Omental fat pad (tissue), 4 donors: ENCODE measurements around the gene TBC1D2B. TPM values are rescaled to one million over a fixed set of nuclear protein-coding genes. Genes with fewer than 3 reads are reported as not detected.

Experiments used
- ATAC-seq: fragments of 150-250 bp; one replicate; pipeline ENCODE4 v1.9.1; 2016; ENCODE audit warnings: mild to moderate bottlenecking, moderate library complexity; ENCODE audit not compliant: low FRiP score
- DNase-seq: peaks from one replicate; pipeline ENCODE4 v3.0.0-alpha.2; 2019; ENCODE audit warnings: low spot score
- CTCF ChIP-seq, 3 donors: fragments of 450-650 bp; IDR thresholded peaks; one replicate each; pipeline ENCODE4 v1.5.1; 2016 to 2017; ENCODE audit warnings: antibody characterized with exemption in 3 of 3, mild to moderate bottlenecking in 3 of 3, moderate library complexity in 2 of 3
- total RNA-seq, 4 donors: library from RNA; depleted of rRNA; stranded (reverse); fragments of >200 nt; gene quantifications; one replicate each; pipeline ENCODE4 v1.1.0, GENCODE V29; 2016

TBC1D2B gene
- total RNA-seq, 4 donors from 2014 or later = 50.3 to 134 (median 95.5) TPM

GRCh38 chr15:78038585-78039247 is 38.8 kb downstream of the TBC1D2B start:
- DNase-seq = no peak
- no peak for ATAC-seq
- no peak for TF ChIP-seq CTCF (IDR thresholded peaks at IDR 0.05)

DNA sequence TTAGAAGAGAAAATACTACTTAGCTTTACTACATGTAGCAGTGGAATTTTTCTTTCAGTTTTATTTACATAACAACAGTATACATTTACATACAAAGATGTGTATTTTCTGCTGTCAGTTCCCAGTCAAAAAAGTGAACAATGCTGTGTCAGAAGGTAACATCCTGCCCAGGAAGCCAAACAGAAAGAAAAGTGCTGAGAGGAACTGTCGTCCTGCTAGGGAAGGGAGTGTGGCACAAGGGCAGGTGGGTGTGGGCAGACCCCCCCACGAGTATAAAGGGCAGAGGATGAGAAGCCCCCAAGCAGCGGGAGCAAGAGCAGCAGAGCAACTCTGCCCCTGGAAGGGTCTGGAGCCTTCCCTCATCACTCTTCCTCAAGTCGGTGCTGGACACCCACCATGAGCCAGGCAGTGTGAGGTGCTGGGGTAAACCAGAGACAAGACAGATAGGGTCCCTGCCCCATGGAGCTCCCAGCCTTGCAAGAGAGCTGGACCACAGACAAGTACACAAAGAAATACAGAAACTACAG is 39.7 kb downstream of the TBC1D2B start:
- no peak for TF ChIP-seq CTCF (IDR thresholded peaks at IDR 0.05)
- no peak for DNase-seq
- no peak for ATAC-seq

DNA sequence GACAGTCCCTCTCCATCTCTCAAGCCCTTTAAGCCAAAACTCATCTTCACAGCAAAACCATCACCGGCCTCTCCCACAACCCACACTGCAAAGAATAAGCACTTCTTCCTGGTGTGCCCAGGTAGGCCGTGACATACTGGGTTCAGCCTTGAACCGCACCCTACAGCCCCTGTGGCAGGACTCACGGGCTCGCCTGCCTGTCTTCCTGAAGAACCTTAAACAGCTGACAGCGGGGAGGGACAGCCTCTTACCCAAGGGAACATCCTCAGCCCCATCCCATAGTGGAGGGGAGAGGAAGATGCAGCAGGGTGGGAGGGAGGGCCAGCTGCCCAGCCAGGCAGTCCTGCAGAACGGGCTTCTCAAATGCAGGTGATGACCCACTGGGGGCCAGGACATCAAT is 40.2 kb downstream of the TBC1D2B start:
- no peak for DNase-seq
- TF ChIP-seq CTCF (IDR thresholded peaks at IDR 0.05) = no peak
- no peak for ATAC-seq

DNA sequence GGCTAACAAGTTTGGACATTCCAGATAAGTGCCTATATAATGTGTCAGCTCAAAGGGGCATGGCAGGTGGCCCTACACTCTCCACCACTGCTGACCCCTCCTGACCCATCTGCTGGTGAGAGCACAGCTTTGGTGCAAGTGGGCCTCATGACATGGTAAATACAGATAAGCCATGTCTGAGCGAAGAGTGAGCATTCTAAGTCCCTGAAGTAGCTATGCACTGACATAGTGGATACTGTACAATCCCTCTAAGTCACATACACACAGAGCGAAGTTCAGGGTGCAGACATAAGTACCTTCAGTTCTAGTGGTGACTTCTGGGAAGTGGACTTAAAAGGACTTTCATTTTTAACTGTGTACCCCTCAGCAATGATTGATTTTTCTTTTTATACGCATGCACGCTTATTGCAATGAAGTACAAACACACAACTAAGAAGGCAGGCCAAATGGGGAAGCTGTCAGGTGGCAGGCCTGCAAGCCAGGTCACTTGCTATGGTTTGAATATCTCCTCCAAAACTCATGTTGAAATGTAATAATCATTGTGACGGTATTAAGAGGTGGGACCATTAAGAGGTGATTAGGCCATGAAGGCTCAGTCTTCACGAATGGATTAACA is 41.5 kb downstream of the TBC1D2B start:
- ATAC-seq (no peak), DNase-seq (no peak)
- no peak for TF ChIP-seq CTCF (IDR thresholded peaks at IDR 0.05)

GRCh38 chr15:78035321-78035751 is 42.2 kb downstream of the TBC1D2B start:
- ATAC-seq (peak; percentile 63), DNase-seq (no peak)
- TF ChIP-seq CTCF (IDR thresholded peaks at IDR 0.05) = no peak

DNA sequence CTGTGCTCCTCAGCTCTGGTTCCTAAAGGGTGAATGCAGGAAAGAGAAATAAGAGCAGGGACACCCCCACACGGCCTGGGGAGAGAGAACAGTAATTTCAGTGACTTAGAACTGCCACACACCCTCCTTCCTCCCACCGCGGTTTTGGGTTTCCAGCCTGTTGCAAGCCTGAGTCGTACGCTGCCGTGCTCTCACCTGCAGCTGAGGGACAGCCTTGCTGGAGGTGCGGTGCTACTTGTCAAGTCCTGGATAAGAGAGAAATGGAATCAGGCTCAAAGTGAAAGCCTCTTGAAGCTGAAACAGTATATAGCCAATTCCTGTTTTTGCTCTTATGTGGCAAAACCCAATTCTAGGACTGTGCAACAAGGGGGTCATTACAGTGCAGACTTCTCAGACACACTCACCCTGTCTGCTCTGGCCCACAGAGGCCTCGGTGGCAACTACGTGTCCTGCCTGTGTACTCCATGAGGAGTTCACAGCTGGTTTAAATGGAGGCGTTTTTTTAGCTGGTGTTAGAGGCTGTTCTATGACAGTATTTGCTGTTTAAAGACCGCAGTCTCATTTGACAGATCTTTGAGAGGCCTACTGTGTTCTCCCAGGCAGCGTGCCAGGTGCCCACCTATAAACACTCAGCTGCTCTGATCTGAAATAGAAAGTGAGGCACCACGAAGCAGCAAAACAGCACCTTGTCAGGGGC is 42.9 kb downstream of the TBC1D2B start:
- no peak for TF ChIP-seq CTCF (IDR thresholded peaks at IDR 0.05)
- peak; percentile 27 for ATAC-seq
- DNase-seq = no peak
